ENCODE results near the gene TMEM250. TPM values are rescaled to one million over a fixed set of nuclear protein-coding genes. Genes with fewer than 3 reads are reported as not detected.
A peak's percentile ranks its signal among the peaks of the same experiment; 100 is the strongest.

The TMEM250 gene, protein sequence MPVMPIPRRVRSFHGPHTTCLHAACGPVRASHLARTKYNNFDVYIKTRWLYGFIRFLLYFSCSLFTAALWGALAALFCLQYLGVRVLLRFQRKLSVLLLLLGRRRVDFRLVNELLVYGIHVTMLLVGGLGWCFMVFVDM
- total RNA-seq = 37.5 and 51.7 TPM in 2 replicates

DNA sequence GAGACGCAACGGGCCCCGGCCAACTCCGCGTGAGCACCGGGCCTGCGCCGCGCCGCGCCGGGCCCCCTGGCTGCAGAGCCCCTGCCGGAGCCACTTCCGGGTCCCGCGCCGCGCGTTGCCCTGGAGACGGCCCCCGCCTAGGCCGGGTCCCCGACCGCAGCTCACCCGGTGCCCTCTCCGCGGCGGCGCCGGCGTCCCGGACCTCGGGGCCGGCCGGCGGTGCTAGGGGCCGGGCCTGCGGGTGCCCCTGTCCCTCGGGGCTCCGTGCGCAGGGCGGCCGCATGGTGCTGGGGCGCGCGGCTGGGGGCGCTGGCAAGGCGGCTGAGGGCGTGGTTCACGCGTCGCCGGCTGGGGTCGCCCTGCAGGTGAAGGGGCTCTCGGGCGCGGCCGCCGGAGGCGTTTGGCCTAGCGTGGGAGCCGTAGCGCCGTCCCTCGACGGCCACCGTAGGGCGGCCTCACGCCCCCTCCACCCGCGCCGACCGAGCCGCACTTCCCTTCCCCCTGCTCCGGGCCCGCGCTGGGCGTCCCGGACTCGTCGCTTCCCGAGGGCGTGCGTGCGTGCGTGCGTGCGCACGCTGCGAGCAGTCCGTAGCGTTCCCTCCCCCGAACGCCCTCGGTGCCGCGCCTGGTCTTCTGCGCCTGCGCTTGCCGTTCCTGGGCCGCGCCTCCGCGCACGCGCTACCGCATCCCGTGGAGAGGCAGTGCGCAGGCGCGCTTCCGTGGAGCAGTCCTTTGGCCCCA is at the start of gene TMEM250:
TMEM250 (minus strand) TSS at position 556 of the 741 bp plus-strand sequence. CDS start 1,975 bp downstream, outside the sequence.
- peak; percentile 38 for DNase-seq (ENCODE audit: low read depth)
- TF ChIP-seq, protein P1, sequence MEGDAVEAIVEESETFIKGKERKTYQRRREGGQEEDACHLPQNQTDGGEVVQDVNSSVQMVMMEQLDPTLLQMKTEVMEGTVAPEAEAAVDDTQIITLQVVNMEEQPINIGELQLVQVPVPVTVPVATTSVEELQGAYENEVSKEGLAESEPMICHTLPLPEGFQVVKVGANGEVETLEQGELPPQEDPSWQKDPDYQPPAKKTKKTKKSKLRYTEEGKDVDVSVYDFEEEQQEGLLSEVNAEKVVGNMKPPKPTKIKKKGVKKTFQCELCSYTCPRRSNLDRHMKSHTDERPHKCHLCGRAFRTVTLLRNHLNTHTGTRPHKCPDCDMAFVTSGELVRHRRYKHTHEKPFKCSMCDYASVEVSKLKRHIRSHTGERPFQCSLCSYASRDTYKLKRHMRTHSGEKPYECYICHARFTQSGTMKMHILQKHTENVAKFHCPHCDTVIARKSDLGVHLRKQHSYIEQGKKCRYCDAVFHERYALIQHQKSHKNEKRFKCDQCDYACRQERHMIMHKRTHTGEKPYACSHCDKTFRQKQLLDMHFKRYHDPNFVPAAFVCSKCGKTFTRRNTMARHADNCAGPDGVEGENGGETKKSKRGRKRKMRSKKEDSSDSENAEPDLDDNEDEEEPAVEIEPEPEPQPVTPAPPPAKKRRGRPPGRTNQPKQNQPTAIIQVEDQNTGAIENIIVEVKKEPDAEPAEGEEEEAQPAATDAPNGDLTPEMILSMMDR (conservative IDR thresholded peaks at IDR 0.05; ENCODE audit: low read depth, low read length) = no peak

DNA sequence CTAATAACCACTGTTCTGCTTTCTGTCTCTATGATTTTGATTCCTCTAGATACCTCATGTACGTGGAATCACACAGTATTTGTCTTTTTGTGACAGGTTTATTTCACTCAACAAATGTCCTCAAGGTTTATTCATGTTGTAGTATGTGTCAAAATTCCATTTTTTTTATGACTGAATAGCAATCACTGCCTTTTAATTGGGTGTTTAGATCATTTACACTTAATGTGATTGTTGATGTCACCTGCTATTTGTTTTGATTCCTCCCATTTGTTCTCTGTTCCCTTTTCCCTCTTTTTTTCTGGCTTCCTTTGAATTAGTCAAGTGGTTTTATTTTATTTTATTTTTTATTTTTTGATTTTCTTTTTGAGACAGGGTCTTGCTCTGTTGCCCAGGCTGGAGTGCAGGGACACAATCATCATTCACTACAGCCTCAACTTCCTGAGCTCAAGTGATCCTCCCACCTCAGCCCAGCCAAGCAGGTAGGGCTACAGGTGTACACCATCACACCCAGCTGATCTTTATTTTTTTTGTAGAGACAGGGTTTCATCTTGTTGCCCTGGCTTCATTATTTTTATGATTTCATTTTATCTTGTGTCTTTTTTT is 44.7 kb upstream of the TMEM250 start:
- no peak for DNase-seq (ENCODE audit: low read depth)
- H3K4me3 ChIP-seq (ENCODE audit: low read depth, low read length) = no peak overlapping the region
- TF ChIP-seq, protein P1 (conservative IDR thresholded peaks at IDR 0.05; ENCODE audit: low read depth, low read length) = no peak

More for the DNA sequence above, at the start of gene TMEM250:
- peak within 1 kb of the TSS; percentile 85 for H3K4me3 ChIP-seq (ENCODE audit: low read depth, low read length)

- TF ChIP-seq, protein P1 (conservative IDR thresholded peaks at IDR 0.05; ENCODE audit: low read depth, low read length) = no peak
Observed at GRCh38 chr9:136160995-136161610, 42.4 kb upstream of the TMEM250 start.

GRCh38 chr9:136160381-136160841 is 41.7 kb upstream of the TMEM250 start:
- TF ChIP-seq, protein P1 (conservative IDR thresholded peaks at IDR 0.05; ENCODE audit: low read depth, low read length) = no peak
- DNase-seq (ENCODE audit: low read depth) = no peak
- no peak overlapping the region for H3K4me3 ChIP-seq (ENCODE audit: low read depth, low read length)

More at GRCh38 chr9:136160995-136161610, 42.4 kb upstream of the TMEM250 start:
- no peak for DNase-seq (ENCODE audit: low read depth)
- H3K4me3 ChIP-seq (ENCODE audit: low read depth, low read length) = no peak overlapping the region

DNA sequence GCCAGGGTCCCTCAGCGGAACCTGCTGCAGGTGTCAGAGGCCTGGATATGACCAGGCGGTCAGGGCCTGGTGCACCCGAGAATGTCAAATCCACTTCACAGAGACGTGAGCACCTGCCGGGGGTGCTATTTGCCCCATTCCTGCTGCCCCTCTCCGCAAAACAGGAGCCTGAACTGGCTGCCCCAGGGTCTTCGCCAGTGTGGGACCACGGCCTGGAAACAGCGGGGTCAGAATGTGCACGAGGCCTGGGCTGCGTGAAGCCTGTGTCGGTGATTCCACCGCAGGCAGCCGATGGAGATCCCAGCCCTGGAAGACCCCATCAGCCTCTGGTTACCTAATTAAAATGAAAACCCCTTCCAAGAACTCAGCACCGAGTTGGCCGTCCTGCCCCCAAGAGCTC is 41.2 kb upstream of the TMEM250 start:
- no peak for DNase-seq (ENCODE audit: low read depth)
- H3K4me3 ChIP-seq (ENCODE audit: low read depth, low read length) = no peak overlapping the region
- TF ChIP-seq, protein P1 (conservative IDR thresholded peaks at IDR 0.05; ENCODE audit: low read depth, low read length) = no peak

DNA sequence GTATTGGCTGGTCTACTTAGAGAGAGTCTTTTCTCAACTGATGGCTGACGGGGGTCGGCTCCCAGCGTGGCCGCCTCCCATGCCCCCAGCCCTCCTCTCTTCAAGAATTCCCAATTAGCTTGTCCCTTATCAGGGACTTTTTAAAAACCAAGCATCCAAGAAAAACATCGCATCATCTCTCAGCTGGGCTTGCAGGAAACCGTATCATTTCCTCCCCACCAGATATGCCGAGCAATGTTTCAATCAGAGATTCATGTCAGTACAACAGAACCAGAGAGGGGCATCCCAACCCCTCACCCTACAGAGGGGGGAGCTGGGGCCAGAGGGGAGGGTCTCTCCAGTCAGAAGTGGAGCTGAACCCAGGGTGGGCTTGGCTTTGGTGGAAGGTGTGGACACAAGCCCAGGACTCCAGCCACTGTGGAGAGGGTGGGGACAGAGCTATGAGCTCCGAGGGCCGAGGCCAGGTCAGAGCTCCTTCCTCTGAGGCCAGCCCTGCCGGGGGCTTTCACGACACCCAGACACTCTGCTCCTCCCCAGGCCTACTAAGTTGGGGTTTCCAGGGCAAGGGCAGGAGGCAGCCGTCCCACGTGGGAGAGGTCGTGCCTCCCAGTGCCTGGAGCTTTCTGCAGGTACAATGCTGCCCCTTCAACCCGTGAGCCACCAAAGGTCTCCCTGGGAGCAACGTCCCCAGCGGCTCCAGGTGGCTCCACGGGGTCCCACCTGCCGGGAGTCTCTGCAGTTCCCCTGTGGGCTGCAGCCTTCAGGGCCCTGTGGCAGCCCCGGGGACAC is 39.0 kb upstream of the TMEM250 start:
- no peak overlapping the region for H3K4me3 ChIP-seq (ENCODE audit: low read depth, low read length)
- no peak for DNase-seq (ENCODE audit: low read depth)
- TF ChIP-seq, protein P1 (conservative IDR thresholded peaks at IDR 0.05; ENCODE audit: low read depth, low read length) = no peak

Data from epithelial cell of proximal tubule (primary cell).